K562 (cell line): ENCODE data around the gene BTBD10. TPM values are rescaled to one million over a fixed set of nuclear protein-coding genes. Genes with fewer than 3 reads are reported as not detected.

Experiments used
- ARHGAP35 ChIP-seq: fragments of 450-650 bp; IDR thresholded peaks from 2 replicates; pipeline ENCODE4 v1.6.1; 2018; ENCODE audit not compliant: partially characterized antibody
- FOXA1 ChIP-seq: fragments of 450-650 bp; IDR thresholded peaks from 2 replicates; pipeline ENCODE4 v1.6.1; 2016; ENCODE audit warnings: mild to moderate bottlenecking, borderline replicate concordance
- HDGF ChIP-seq: fragments of 450-650 bp; IDR thresholded peaks from 2 replicates; pipeline ENCODE4 v1.6.1; 2016
- HNRNPK ChIP-seq: fragments of 200-400 bp; formaldehyde crosslinking; IDR thresholded peaks from one replicate; pipeline ENCODE4 v1.6.1; 2018; ENCODE audit warnings: mild to moderate bottlenecking, low read depth, low read length; ENCODE audit not compliant: poor library complexity, severe bottlenecking
- IRF1 ChIP-seq: sonication (generic); formaldehyde crosslinking; IDR thresholded peaks from 2 replicates; pipeline ENCODE4 v1.8.0; 2022; ENCODE audit warnings: missing genetic modification reagents, mild to moderate bottlenecking, borderline replicate concordance
- PATZ1 ChIP-seq: fragments of 250-450 bp; sonication (Bioruptor Pico); IDR thresholded peaks from 2 replicates; pipeline ENCODE4 v1.5.0; 2020; ENCODE audit warnings: mild to moderate bottlenecking, borderline replicate concordance
- ZC3H4 ChIP-seq: sonication (generic); formaldehyde crosslinking; IDR thresholded peaks from 2 replicates; pipeline ENCODE4 v1.9.0; 2021; ENCODE audit warnings: missing genetic modification reagents, borderline replicate concordance
- ZNF239 ChIP-seq: fragments of 250-450 bp; sonication (Bioruptor Pico); IDR thresholded peaks from 2 replicates; pipeline ENCODE4 v1.4.0; 2020; ENCODE audit warnings: mild to moderate bottlenecking
- polyA plus RNA-seq, 8 experiments: library from polyadenylated mRNA; depleted of rRNA in 4 of 8; stranded (reverse) in 5 of 8; unstranded in 3 of 8; fragments of >200 nt; fragmentation: Nextera tagmentation in 2 of 8; fragmentation: Illumina TruSeq in 1 of 8; extraction: Ambion mirVana in 2 of 8; extraction: Trizol in 1 of 8; gene quantifications; 2 replicates each; pipeline versions ENCODE4 v1.2.1 to v1.2.3, GENCODE V29; 2011 to 2014; ENCODE audit warnings: inconsistent platforms in 1 of 8, missing spikeins in 1 of 8
- total RNA-seq, 7 experiments: library from RNA; depleted of rRNA in 6 of 7; stranded (reverse); fragments of >200 nt in 6 of 7; fragmentation: Illumina TruSeq in 2 of 7; extraction: Trizol in 2 of 7; gene quantifications; 2 replicates each; pipeline versions ENCODE4 v1.2.1 to v1.2.3, GENCODE V29; 2011 to 2021; ENCODE audit warnings: low replicate concordance in 1 of 7

The BTBD10 gene
- total and polyA plus RNA-seq, 9 of the 15 experiments (the other 6 are each of a cell fraction or from before 2014, with no cell fraction given) = 11.6 to 22.8 (median 16.3) TPM

- TF ChIP-seq IRF1 (CRISPR knock-in tag) = 0 out of 2 replicates have a peak, but pooled peaks have one; percentile 19
- no peak for TF ChIP-seq PATZ1
- peak; percentile 98 for TF ChIP-seq ARHGAP35
- TF ChIP-seq HNRNPK = no peak
- no peak for TF ChIP-seq HDGF
- no peak for TF ChIP-seq ZNF239 (CRISPR knock-in tag)
- no peak for TF ChIP-seq ZC3H4 (CRISPR knock-in tag)
- TF ChIP-seq FOXA1 = no peak
These were observed at the start of gene BTBD10 (continued) for GRCh38 chr11:13462901-13463778.
